ENCODE results near the gene HTR3C.

GRCh38 chr3:184015381-184016019 lies 37.3 kb upstream of the HTR3C start:
- TF ChIP-seq CTCF (IDR thresholded peaks at IDR 0.05) (no peak), POLR2A (IDR thresholded peaks at IDR 0.05) (no peak)

Measured in right lobe of liver (tissue), 4 donors.